NCI-H1930 (cell line): ENCODE measurements around the gene PCCB.
"Not testable (repeated sequence)": the region's sequence is repeated elsewhere in the genome, so short reads cannot be mapped to it uniquely, and the experiment has no call there.

Experiments used
- DNase-seq, 2 experiments: peaks; one replicate each; lab custom pipeline; 2025; lab: John Stamatoyannopoulos, UW

Gene PCCB

DNA sequence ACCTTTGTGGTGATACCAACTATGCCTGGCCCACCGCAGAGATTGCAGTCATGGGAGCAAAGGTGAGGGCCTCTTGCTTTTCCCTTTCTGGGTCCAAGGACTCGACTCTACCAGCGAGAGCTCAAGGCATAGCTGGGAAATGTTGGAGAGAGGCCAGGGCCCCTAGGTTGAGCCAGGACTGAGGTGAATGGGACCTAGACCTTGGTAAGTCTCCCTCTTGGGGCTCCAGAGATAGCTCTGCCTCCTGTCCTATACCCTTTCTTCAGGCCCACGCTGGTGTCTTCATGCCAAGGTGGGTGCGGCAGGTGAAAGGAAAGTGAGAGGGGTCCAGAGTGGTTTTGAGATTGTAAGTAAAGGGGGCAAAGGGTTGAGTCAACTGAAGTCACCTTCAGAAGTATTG is 77.5 kb downstream of the PCCB start:
- DNase-seq, result no peak

DNA sequence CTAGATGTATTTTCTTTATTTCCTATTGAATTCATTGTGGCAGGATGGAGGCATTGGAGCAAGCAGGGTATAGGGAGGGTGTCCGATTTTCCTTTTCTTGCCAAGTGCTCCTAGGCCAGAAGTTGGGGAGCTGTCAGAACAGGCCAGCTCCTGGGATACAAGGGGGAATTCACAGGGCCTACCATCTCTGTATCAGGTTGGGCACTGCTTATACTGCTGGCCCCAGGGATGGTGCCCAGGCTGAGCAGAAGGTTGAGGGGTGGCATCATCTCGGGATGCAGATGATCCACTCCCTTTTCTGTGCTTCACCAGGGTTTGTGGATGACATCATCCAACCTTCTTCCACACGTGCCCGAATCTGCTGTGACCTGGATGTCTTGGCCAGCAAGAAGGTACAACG is 79.5 kb downstream of the PCCB start:
- DNase-seq, result no peak

DNA sequence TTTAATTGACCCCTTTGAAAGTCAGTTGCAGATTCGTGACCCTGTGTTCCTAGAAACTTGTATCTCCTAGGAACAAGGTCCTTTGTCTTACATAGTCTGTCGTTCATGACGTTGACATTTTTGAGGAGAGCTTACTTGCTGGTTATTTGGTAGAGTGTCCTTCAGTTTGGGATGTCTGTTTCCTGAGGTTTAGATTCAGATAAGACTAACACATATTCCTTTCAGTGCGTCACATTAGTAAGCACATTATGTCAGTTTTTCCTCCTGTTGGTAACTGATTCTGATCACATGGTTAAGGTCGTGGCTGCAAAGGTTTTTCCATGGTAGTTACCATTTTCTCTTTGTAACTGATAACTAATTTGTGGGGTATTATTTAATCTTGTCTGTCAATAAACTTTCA is 80.8 kb downstream of the PCCB start:
- DNase-seq, result no peak

DNA sequence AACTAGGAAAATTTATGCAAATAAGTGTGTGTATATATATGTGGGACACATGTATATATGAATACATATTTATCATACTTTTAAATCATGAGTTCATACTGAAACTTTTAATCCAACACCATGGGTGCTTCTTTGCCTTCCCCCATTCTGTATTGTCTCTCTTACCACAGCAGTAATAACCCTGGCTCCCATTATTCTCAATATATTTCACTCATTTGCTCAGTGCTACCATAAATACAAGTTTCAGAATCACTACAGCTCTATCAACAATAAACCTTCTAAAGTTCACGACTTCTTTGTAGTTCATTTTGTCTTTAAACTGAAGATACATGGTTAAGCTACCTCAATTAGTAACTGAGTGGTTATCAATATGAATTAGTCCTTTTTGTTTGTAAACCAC is 82.2 kb downstream of the PCCB start:
- DNase-seq, result no peak

DNA sequence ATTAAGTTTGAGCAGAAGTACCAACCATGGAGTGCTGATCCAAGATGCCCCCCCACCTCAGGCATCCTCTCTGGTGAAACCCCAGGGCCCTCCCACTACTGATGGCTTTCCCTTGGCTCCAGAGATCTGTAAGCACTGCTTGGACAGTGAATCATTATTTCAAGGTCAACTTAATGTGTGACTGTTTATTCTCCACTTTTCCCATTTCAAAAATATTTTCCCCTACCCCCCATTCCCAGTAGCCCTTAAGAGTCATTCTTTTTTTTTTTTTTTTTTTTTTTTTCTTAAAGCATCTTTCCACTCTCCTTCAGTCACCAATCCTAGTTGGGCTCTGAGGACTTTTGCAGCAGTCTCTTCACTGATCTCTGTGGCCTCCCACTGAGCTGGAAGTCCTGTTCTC is 82.6 kb downstream of the PCCB start:
- DNase-seq, result no peak

DNA sequence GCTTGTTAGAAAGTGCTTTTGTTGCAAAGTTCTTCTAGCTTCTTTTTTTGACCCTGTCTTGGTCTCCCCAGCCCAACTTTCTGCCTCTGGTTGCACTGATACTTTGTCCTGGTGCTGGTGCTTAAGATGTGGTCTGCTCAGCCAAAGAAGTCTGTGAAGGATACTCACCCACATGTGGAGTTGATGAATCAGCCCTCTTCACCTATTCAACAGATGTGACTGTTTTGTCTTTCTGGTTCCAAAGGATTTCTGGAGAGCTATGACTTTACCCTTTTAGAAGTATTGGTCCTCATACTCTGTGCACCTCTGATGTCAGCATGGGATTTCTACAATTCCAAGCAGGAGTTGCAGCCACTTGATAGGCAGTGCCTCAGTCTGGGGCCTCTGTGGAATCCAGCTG is 84.1 kb downstream of the PCCB start:
- DNase-seq, result no peak

DNA sequence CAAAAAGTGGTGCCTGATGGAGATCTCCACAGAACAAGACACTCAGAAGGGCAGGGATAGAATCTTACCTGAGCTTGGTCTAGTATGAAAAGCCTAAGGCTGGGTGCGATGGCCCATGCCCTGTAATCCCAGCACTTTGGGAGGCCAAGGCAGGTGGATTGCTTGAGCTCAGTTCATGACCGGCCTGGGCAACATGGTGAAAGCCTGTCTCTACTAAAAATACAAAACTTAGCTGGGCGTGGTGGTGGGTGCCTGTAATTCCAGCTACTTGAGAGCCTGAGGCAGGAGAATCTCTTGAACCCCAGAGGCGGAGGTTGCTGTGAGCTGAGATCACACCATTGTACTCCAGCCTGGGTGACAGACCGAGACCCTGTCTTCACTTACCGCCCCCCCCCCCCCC is 84.6 kb downstream of the PCCB start:
- not testable (repeated sequence) for DNase-seq

DNA sequence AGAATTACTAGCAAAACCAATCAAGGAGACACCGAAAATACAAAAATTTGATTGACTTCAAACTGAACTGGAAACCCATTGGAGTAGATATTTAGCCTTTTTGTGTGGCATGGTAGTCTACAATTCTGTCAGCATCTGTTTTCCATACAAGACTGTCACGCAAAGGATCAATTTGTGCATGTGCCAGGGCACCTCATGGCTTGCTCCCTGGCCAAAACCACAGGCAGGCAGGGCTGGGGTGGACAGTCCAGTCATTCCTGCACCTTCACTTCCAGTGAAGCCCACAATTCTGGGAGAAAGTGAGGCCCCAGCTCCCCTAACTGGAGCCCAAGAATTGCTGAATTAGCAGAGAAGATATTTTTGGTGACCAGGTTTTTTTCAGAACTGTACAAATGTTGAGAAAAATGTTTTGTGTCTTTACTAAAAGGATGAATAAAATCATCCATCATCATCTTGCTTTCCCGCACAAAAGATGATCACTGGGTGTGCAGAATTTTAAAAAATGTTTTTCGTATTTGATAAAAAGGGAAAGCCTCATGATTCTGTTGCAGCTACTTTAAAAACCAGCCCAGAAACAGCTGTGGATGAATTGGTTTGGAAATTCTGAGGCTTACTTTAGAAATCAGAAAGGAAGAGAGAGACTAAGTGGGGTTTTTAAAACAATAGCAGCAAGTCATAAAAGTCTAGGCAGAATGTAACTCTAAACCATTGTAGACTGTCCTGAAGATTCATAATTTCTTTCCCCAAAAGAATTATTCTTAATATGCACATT is 86.4 kb downstream of the PCCB start:
- DNase-seq, result no peak

DNA sequence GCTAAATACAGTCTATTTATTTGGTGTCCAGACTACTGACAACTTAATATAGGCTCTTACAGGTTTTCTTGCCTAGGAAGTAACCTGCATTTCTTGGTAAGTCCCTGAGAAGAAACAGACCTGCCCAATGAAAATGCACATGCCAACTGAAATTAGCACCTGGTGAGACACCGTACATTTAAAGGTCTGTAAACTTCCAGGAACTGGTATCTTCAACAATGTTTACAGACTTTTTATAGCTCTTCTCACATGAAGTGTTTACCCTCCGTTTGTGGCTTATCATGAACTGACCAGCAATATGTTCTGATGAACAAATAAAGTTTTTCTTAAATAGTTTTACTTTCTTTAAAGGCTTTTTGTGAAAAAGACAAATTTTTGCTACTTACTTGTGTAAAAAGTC is 93.3 kb downstream of the PCCB start:
- no peak for DNase-seq

DNA sequence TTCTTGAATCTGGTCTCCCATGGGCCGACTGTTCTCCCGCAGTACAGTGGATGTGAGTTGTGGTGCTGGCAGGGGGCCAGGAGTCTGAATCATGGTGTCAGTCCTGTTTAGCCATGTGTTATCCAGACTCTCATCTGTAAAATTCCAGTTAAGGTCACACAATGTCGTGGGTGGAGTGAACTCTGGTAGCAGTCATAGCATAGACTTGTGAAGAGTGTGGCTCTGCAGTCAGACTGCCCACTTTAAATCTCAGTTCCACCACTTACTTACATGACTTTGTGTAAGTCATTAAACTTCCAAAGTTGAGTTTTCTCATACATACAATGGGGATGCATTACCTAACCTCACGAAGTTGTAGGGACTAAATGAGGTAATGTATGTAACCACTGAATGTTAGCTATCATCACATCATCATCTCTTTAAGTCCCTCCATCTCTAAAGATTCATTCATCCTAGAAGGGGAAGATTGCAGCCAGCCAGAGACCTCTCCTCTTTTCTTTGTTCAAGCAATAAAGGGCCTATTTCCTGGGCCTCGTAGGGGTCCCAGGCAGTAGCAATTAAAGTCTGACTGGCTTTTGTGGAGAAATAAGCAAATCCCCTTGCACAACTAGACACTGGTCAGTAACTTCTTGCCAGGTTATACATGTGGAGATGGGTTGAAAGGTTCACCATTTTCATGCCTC is 93.9 kb downstream of the PCCB start:
- DNase-seq, result no peak

DNA sequence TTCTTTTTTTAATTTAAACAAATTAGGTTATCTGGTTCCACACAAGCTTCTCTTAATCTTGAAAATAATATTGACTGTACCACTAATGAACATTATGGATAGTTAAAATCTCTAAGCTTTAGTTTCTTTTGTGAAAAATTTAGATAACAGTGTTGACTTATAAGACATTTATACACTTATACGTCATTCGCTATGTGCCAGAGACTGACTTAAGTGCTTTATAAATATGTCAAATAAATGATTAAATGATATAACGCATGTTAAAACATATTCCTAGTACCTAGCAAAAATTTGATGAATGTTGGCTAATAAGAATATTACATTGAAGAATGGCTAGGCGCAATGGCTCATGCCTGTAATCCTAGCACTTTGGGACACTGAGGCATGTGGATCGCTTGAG is 96.3 kb downstream of the PCCB start:
- no peak for DNase-seq

DNA sequence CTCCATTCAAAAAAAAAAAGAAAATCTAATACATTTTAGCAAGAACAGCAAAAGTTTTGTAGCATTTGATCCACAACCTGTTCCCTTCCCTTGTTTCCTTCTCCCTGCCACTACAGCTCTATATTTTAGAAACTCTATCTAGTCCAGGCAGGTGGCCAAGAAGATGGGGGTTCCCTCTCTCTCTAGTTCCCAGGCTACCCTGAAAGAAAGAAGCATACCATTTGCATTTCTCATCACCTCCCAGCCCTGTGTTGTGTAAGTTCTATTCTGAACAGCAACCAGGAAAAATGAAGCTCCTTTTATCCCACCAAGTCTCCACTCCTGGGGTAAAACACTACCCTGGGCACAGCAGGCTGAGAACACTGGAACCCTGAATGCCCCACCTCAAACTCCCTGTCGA is 100.0 kb downstream of the PCCB start:
- no peak for DNase-seq

DNA sequence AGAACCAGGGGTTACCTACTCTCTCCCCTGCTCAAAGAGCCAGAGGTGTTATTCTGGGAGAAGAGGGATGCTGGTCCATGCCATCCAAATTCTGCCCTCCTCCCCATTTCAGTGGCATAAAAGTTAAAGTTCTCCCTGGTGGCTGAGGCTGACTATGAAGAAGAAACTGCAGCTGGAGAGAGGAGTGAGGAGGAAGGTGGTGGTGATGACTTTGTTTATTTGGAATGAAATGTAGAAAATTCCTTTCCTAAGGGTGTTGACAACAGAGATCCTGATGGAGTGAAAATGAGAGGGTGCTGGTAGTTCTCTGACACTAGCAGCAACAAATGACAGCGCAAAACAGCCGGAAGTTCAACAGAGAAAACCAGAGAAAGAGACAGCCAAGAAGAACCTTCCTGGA is 100.4 kb downstream of the PCCB start:
- DNase-seq, result no peak

DNA sequence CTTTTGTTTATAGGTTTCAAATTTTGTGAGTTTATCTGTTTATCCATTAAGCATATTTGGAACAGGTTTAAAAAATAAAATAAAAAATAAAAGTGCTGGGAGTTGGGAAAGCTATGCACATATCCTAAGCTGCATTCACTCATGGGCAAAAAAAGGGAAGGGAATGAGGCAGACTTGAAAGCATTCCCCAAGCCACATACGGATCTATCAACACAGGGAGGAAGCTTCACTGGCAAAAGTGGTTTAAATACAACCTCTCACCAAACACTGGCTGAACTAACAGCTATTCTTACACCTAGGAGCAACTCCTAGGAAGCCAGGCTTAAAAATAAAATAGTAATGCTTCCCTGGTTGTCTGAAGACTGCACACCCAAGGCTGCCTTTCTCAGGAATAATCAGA is 101.2 kb downstream of the PCCB start:
- DNase-seq, result no peak

DNA sequence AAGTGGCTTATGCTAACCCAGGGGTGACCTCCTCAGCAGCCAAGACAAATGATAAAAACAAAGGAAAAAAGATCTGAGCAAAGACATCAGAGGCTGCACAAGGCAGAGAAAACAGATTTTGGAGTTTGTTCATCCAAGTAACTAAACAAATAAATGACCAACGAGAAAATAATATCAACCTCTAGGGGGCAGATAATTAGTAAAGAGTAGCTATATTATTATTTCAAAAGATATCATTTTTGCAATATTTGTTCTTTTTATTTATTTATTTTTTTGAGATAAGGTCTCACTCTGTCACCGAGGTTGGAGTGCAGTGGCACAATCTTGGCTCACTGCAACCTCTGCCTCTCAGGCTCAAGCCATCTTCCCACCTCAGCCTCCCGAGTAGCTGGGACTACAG is 101.8 kb downstream of the PCCB start:
- DNase-seq, result no peak

DNA sequence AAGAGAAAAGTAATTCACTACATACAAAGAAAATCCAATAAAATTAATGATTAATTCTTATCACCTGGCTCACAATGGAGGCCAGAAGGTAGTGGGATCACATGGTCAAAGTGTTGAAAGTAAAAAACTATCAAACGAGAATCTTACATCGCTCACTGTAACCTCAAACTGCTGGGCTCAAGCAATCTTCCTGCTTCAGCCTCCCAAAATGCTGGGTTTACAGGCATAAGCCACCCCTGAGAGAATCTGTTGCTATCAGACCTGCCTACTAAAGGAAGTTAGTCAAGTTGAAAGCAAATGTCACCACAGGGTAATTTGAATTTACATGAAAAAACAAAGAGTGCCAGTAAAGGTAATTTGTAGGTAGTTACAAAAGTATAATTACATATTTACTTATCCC is 103.3 kb downstream of the PCCB start:
- DNase-seq, result no peak

DNA sequence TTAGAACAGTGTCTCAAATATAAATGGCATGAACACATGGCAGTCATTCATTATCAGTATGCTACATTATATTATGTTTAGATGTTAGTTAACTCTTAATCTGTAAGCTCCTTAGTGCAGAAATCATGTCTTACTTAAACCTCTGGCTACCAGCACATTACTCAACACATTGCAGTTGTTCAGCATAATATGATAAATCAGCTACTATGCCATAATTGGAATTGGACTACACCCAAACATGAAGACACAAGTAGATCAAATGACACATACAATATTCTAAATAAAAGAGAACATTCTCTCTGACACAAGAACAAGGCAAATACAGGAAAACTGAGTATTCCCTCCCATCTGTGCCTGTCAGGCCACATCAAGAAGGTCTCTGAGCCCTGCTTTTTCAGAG is 116.1 kb downstream of the PCCB start:
- DNase-seq, result no peak

DNA sequence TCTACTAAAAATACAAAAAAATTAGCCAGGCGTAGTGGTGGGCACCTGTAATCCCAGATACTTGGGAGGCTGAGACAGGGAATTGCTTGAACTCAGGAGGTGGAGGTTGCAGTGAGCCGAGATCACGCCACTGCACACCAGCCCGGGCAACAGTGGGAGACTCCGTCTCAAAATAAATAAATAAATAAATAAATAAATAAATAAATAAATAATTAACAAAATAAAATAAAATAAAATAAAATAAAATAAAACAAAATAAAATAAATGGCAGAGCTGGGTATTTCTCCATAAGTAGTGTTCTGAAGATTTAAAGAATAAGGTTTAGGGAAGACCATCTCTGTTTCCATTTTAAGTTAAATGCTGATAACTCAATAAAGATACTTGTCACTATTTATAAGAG is 125.7 kb downstream of the PCCB start:
- DNase-seq, result not testable (repeated sequence)

DNA sequence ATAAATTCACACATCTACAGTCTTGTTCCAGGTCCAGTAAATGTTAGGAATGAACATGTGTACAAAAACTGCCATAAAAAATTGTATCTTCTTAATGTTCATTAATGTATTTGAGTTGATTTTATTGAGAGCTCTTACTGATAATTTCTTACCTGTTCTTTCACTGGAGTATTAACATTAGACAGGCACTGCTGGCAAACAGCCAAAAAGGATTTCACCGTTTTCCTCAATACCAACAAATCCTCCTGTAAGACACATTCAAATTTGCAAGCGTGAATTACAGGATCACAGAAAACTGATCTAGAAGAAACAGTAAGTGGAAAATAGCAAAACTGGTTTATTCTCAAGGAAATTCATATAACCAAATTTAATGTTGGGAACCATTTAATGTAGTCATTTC is 127.4 kb downstream of the PCCB start:
- no peak for DNase-seq

DNA sequence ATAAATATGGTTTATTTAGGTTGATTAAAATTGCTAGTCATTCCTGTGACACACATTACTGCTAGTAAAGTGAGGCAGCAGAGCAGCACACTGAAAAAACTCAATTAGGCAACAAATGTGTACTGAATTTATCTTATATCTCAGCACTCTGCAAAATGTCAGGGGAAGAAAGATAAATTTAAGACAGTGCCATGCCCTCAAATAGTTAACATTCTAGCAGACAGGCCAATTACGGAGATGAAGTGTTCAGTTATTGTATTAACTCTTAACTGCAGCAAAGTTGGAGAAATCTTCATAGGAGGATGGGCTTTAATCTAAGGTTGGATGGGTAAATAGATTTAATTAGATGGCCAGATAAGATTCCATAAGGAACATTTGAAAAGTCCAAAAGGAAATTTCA is 127.9 kb downstream of the PCCB start:
- DNase-seq, result no peak
